GM21447 (cell line): ENCODE measurements around the gene ICAM1.

Source experiments
- ATAC-seq: cut with Tn5 transposase; IDR thresholded peaks from one replicate; pipeline ENCODE4 v1.9.1; 2021; ENCODE audit not compliant: unreplicated experiment

ICAM1 gene

GRCh38 chr19:10321417-10321797 lies 50.5 kb downstream of the ICAM1 start:
- ATAC-seq = no peak

GRCh38 chr19:10321874-10322835 lies 51.2 kb downstream of the ICAM1 start:
- no peak for ATAC-seq

DNA sequence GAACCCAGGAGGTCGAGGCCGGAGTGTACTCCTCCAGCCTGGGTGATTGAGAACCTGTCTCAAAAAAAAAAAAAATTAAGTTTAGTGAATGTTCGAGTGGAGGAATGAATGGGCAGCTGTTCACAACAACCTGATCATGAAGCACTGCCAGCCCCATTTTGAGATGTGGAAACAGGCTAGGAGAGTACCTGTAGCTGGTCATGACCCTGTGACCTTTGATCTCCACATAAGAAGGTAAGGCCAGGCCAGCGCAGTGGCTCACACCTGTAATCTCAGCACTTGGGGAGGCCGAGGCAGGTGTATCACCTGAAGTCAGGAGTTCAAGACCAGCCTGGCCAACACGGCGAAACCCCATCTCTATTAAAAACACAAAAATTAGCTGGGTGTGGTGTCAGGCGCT lies 54.8 kb downstream of the ICAM1 start:
- ATAC-seq = no peak

DNA sequence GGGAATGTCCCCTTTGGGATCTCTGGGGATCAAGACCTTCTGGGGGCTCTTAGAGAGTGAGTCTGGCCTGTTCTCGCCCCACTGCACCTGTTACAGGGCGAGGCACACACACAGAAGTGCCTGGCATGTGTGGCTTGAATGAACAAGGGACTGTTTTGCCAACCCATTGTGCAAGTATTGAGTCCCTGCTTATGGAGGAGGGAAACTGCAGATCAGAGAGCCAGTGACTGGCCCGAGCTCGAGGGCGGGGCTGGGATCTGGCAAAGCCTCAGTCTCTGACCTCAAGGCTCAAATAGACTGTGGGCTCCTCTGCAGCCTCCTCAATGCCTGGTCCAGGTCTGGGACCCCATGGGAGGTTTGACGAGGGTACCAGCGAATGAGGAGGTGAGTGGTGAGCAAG lies 56.9 kb downstream of the ICAM1 start:
- ATAC-seq = no peak

GRCh38 chr19:10328558-10329429 lies 57.9 kb downstream of the ICAM1 start:
- ATAC-seq = no peak

DNA sequence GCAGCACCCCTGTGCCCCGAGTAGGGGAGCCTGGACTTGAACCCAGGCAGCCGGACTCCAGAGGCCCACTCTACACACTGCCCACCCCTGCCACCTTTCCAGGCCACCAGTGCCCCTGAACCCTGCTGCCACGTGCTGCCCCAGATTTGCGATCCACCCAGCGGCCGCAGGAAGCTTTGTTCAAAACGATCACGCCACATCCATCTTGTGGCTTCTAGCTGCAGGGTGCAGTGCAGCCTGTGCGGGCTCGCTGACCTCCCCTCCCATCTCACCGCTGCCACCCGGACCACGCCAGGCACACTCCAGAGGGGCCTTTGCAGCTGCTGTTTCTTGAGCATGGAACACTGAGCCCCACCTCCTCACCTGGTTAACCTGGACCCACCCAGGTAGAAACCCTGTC lies 58.6 kb downstream of the ICAM1 start:
- ATAC-seq = no peak

- ATAC-seq = no peak
These were observed 61.4 kb downstream of the ICAM1 start for GRCh38 chr19:10332158-10332964.

DNA sequence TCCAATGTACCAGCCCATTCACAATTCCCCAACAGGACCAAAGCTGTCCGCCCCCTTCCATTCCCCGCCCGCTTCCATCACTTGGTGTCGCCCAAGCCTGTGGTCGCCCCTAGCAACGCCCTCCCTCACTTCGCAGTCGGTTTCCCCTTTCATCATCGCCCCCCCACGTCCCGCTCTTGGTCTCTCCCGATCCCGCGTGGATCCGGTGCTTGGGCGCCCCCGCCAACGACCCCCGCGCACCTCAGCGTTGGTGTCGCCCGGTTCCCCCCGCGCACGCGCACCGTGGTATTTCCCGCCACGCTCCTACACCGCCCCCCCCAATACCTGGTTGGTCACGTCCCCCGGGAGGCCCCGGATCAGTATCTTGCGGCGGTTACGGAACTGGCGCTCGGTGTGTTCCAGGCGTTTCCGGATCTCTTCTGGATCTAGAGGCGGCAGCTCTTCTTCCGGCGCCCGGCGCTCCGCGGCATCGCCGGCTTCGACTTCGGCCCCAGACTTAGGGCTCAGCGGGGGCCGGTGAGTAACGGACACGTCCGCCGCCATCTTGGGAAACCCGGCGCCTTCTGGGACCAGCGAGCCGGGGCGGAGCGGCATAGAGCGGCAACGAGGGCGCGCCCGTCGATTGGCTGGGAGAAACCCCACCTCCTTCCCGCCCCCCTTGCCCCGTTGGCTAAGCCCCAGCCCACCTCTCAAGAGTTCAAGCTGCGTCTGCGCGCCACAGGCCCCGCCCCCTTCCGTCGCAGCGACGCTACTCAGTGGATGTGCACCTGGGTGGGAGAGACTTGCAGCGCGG lies 62.2 kb downstream of the ICAM1 start, which contains the start of gene RAVER1:
TSS of gene RAVER1 (minus strand) at position 565 of the 793 bp plus-strand sequence. CDS start at position 543, 22 bp downstream.
- peak; percentile 77 for ATAC-seq

GRCh38 chr19:10333758-10334587 lies 63.1 kb downstream of the ICAM1 start:
- ATAC-seq = no peak

GRCh38 chr19:10334588-10335351 lies 63.9 kb downstream of the ICAM1 start:
- no peak for ATAC-seq

DNA sequence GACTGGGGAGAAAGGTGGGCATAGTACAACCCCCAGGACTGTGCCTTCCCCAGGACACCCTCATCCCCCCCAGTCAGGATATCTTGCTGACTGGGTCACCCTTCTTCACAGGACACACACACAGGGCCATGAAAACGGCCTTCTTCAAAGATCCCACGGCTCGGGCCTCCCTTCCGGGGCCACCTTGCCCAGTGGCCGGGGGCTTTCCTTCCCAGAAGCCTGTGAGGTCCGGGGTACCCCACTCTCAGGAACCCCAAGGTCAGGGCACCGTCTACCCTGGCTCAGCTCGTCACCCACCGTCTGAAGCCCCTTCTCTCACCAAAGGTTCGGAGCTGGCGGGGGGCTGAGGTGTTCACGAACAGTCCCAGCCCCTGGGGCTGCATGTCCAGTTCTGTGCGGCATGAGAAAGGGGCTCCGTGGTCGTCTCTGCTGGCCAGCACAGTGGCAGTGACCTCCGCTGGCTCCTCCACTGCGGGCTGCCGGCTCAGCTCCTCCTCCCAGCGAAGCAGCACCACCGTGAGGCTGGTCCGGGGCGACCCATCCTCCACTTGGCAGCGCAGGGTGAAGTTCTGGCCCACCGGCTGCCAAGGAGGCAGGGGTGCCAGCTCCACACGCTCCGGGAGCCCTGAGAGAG lies 64.5 kb downstream of the ICAM1 start:
- ATAC-seq = no peak
